ENCODE measurements around the gene CDKL1.

CDKL1 gene

DNA sequence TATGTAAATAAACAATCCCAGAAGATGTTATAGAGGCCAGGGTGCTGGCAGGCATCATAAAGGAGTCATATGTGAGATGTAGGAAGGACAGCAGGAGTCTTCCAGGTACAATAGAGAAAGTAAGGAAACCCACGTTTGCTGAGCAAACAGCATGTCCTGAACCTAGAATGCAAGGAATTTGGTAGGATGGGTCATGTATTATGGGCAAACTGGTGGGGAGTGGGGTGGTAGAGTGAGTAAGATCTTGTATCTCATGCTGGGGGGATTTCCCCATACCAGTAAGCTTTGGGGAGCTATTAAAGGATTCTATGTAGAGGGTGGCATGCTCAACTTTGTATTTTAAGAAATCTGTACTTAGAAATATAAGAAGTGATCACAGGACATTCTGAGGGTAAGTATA lies 41.0 kb downstream of the CDKL1 start:
- DNase-seq, result no peak

DNA sequence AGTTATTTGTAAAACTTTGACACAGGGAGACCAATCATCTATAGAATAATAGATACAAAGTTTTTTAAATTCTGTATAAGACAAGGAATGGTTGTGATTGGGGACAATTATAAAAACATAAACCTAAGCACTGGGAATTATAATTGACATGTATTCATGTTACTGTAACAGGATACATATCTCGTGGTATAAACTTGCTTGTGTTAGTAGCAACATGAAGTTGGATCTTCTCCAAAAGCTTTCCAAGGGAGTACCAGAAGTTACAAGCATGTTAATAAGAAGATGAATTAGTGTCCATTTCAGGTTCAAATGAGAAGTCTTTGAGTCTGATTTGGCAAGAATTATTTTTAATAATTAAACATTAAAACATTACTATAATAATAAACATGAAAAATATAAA lies 42.2 kb downstream of the CDKL1 start:
- DNase-seq, result no peak

DNA sequence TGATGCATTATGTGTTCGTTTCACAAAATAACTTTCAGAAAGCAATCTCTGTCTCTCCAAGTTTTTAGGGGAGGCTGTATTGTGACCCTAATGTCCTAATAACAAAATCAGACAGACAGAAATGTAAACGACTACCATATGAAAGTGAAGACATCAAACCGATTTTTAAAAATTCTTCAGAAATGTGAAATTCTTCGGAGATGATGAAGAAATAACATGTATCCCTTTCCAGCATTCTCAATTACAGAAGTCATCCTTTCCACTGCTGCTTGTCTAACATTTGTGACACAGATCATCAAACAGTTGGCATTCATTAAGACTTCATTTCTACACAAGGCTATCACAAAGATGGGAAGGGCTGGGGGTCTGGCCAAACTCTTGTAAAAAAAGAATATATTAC lies 43.6 kb downstream of the CDKL1 start:
- DNase-seq, result no peak

DNA sequence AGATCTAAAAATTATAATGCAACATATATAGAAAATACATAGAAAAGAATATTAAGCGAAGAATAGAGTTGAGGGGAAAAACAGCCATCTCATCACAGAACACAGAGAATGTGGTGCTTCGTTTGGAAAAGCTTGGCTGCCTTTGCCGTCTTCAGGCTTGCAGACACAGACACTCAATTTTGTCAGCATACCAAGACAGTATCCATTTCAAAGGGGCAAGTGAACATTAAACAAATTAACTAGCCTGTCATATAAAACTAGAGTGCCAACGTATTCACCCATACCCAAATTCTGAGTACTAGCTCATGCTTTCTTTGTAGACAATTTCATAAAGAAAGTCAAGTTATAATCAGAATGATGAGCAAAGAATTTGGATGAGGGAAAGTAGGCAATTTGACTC lies 44.1 kb downstream of the CDKL1 start:
- no peak for DNase-seq

DNA sequence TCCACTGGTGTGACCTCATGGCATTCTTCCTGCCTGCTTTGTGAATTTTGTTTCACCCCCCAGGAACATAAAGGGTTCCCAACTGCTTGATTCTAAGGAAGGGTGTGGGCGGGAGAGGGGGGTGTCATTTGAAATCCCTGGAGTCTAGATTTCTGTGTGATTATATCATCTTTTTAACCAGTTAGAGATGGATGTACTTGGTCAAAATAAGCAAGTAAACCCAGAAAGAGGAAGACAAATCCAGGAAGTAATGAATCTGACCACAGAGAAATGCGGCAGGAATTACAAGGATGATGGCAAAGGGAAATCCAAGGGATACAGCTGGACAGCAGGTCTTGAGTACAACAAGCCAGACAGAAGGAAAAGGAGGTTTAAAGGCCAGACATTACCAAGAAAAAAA lies 45.7 kb downstream of the CDKL1 start:
- no peak for DNase-seq

DNA sequence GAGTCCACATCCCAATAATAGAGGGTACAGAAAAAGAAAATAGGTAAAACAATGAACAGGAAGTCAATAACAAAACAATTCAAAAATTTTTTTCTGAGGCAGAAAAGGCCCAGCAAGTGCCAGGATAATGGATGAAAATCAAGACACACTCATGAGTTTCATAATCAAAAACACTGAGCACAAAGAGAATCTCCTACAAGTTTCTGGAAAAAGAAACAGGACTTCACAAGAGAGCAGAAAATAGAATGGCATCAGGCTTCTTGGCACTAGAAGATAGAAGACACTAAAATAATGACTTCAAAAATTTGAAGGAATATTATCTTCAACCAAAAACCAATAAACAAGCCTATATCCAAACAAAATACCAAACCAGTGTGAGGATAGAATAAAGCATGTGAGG lies 47.7 kb downstream of the CDKL1 start:
- no peak for DNase-seq

DNA sequence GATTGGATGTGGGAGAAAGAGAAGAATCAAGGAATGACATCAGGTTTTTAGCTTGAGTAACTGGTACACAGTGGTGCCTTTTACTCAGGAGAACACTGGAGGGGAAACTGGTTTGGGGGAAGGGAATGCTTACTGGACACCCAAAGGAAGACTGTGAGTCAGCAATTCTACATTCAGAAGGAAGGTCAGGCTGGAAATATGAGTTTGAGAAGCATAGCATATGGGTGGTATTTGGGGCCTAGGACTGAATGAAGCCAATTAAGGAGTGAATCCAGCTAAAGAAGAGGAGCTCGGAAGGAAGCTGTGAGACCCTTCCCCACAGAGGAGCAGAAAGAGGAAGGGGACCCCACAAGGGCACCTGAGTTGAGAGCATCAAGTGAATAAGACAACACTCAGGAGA lies 49.2 kb downstream of the CDKL1 start:
- no peak for DNase-seq

DNA sequence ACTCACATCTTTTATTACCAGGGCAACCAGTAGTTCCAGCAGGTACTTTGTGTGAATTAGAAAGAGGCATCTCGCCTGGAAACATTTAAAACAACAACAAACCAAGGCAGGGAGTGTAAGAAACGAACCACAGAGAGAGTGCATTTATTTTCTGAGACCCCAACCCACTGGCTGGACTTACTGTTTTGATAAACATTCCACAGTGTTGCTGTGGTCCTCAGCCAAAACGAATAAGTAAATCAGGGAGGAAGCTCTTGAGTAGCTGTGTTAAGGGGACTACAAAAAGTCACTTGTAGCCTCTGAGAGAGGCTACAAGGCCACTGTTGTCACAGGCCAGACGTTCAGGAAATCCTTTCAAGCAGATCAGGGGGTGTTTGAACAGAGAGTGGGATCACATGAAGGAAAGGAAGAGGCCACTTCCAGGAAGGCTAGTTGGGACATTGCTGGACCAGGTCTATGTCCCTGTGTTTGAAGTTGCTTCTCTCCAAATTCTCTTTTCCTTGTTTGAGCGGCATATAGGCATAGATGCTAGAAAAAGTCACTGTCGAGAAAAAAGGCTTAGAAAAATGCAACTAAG lies 50.7 kb downstream of the CDKL1 start:
- DNase-seq, result no peak

DNA sequence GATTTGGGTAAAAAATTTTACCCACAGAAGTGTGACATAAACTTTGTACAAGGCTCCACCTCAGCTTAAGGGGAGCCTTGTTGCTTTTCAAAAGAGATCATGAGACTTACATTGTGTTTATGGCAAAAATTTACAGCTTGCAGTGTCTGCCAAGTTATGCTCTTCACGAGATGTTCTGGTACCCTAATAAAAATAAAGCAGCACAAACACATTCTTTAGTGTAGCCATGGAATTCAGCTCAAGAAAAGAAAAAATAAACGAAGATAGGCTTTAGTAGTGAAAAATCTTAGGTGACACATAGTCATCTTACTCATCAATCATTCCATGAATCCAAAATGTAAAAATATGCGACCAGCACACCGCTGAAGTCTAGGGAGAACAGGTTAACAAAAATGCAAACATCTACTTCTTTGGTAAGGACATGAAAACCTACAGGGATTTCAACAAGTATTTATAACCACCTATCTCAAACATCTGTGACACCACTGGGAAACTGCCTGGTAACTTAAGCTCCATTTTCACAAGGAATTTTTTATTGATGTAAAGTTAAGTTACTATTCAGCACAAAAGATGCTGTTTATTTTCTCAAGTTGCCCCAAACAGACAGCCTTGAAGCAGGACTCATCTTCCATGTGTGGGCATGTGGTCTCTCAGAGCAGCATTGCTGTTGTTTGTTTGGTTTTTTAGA lies 51.7 kb downstream of the CDKL1 start:
- no peak for DNase-seq

DNA sequence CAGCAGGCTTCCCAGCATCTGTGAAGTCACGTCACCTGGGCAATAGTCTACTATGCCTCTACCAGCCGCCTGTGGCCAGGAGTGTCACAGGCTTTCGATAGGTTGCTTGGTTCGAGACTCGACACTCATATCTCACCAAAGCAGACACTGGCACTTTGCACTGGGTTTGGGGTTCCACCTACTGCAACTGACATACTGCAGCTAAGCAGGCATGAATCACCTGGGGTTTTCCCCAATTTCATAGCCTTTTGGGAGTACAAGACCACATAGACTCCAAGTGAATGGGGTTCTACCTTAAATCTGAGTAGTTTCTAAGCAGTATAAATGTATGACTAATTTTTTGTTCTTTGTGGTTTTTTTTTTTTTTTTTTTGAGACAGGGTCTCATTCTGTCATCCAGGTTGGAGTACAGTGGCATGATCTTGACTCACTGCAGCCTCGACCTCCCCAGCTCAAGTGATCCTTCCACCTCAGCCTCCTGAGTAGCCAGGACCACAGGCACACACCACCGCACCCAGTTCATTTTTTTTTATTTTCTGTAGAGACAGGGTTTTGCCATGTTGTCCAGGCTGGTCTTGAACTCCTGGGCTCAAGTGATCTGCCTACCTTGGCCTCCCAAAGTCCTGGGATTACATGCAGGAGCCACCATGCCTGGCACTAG lies 52.4 kb downstream of the CDKL1 start:
- no peak for DNase-seq

DNA sequence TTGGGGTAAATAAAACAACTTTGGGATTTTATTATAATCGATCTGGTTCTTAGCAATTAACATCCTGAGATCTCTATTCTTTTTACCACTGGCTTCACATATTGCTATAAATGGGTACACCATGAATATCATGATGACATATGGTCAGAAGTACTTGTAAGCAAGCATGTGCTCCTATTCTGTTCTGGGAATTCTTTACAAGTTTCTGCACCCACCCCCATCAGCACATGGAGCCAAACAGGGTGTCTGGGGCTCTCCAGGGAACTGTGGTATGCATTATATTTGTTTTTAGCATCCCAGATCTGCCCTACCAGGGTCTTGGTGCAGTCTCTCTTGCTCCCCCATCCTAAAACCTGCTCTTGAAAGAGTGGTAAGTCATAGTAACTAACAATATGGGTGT lies 53.2 kb downstream of the CDKL1 start:
- DNase-seq, result peak; percentile 12

DNA sequence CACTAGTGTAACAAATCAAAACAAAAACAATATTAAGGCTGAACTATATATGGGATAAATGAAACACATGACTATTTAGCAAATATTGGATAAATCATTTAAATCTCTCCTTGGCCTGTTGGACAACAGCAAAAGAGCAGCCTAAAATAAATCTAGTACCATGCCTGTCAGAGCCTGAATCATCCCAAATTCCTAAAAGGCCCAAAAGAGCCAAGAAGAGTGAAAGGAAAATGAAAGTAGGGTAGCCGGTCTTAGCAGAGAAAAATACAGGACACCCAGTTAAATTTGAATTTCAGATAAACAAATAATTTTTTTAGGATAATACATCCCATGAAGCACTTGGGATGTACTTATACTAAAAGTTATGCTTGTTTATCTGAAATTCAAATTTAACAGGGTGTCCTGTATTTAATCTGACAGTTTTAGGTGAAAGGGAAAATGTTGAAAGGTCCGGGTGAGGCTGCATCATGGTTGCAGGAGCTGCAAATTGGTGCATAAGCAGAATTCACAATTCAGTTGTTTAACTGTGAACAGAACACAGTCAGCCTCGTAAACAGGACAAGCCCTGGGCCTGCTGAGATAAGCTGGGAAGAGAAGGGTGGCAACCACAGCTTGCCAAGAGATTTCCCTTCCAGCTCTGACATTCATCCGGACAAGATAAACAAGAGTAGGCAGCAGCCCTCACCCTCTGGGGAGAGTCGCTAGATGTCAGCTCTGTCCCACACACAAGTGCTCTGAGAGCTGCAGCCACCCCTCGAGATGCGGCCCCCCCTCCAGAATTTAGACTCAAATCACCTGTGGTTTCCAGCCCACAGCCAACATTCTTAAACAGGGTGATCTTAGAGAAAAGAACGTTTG lies 54.2 kb downstream of the CDKL1 start:
- peak; percentile 91 for DNase-seq

DNA sequence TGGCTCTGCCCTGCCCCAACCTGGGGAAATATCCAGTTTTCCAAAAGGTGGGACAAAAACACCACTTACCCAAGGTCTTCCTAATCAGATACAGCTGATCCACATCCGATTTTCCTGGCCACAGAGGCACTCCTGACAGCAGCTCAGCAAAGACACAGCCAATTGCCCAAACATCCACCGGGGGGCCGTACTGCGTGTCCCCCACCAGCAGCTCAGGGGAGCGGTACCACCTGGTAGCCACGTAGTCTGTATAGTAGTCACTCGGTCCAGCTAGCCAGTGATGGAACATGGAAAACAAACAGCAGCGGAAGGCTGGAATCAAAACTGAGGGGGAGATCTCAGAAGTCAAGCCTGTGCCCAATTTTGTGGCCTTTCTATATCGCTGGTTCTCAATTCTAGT lies 55.7 kb downstream of the CDKL1 start:
- no peak for DNase-seq

DNA sequence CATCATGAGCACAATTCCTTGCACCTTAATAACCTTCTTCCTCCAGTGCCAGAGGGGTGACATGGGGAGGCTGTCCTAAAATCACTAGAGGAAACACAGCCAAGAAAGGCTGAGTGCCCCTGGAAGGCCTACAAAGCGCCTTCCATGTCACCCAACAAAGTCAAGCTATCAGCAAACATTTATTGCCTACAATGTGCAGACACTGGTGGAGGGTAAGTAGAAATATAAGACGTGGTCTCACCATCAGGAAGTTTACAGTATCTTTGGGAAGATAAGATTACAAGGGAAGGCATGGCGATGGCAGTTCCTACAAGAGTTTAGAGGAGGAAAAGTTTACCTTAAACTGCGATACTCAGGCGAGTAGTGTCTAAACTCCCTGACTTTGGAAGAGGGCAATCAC lies 56.6 kb downstream of the CDKL1 start:
- DNase-seq, result no peak

DNA sequence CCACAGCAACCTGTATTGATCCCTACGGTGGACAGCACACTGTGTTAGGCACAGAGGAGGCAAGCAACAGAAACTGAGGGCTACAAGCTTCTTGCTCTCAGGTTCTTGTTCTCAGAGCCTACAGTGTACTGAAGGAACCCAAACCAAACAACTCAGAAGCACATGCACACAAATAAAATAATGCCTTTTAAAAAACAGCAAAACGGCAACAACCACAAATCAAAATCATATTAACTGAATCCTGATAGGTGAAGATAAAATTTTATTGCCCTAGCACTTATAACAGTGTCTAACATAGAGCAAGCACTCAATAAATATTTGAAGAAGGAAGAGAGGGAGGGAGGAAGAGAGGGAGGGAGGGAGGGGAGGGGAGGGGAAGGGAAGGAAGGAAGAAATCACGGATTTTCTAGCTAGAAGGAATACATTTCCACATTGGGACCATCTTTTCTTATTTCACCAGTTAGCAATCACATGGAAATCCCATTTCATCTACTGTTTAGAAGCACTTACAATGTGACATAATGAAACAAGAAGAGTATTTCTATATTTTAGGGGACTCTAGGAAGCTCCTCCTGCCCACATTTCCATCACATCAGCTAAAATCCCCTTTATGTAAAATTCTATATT lies 57.4 kb downstream of the CDKL1 start:
- no peak for DNase-seq

DNA sequence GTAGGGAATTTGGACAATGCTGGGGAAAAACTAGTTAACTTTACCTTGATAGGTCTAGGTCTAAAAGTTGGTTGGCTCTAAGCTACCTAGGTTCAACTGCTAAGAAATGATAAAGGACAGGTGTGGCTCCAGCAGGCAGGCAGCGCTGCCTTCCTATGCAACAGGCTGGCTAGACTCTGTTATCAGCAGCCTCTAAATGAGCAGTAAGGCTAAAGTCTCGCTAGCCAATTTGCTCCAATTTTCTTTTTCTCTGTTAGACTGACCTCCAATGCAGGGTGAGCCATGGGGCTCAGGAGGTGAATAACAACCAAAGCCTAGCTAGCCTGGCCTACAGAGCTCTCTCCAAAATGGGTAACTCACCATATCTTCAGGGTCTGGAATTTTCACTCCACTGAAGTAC lies 58.1 kb downstream of the CDKL1 start:
- no peak for DNase-seq

DNA sequence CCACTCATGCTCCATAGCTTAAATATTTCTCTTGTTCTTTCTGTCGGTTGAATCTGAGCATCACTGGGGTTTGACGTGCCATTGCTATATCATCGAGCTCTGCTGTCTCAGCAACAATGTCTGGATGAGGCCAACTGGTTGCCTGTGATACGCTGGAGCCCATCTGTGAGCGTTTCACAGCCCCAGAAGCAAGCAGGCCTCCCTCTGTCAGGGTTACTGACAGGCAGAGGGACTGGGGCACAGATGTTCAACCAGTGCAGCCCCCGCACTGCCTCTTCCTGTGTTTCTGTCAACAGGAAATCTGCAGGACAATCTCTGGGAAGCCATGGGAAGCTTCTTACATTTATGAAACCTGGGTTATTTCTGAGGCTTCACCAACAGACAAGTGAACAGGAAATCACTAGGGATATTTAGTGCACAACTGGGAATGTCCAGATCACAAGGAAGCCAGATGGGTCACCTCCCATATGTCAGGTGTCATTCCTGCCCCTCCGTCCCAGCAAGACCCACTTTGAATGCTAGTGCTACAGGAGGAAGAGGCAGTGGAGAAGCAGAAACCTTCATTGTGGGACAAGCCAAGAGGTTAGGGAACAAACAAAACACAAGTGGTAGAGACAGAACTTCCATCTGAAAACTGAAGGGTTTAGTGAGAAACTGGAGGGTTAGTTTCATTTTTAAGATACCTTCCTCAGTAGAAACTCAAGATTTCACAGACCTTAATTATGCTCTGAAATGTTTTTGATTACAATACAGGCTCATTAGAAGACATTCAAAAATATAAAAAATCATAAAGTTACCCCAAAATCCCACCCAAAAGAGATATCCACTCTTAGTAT lies 60.5 kb downstream of the CDKL1 start:
- DNase-seq, result peak; percentile 97

DNA sequence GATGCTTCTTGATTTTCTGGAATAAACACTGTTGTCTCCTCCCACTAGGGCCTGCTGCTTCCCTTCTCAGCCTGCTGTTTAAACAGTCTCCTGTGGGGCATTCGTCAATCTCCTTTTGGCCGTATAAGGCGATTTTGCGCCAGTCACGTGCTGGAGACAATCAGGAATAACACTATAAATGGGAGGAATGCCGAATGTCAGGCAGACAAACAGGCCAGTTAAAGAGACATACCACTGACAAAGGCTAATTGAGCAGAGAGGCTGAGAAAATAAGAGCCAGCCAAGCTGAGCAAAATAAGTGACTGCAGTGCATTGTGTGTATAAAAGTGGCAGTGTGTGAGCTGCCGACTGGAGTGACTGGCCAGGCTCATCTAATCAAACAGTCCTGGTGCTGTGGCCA lies 61.3 kb downstream of the CDKL1 start:
- peak; percentile 98 for DNase-seq

DNA sequence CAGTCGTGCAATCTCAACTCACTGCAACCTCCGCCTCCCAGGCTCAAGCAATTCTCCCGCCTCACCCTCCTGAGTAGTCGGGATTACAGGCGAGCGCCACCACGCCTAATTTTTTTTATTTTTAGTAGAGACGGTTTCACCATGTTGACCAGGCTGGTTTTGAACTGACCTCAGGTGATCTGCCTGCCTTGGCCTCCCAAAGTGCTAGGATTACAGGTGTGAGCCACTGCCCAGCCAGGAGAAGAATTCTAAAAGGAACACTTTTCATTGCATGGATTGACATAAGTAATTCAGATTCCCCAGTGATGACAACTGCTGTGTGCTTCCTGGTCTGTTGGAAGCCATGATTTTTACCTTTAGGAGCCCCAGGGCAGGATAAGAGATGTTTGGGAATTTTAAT lies 62.5 kb downstream of the CDKL1 start:
- no peak for DNase-seq

DNA sequence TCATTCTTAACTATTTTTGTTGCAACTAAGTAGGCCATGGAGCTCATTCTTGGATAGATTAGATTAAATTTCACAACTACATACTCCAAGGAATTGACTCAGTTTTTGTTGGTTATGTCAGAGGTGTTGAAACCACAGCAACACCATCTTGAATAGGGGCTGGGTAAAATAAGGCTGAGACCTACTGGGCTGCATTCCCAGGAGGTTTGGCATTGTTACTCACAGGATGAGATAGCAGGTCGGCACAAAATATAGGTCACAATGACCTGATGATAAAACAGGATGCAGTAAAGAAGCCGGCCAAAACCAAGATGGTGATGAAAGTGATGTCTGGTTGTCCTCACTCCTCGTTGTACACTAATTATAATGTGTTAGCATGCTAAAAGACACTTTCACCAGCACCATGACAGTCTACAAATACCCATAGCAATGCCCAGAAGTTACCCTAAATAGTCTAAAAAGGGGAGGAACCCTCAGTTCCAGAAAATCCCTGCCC lies 63.6 kb downstream of the CDKL1 start:
- DNase-seq, result no peak

DNA sequence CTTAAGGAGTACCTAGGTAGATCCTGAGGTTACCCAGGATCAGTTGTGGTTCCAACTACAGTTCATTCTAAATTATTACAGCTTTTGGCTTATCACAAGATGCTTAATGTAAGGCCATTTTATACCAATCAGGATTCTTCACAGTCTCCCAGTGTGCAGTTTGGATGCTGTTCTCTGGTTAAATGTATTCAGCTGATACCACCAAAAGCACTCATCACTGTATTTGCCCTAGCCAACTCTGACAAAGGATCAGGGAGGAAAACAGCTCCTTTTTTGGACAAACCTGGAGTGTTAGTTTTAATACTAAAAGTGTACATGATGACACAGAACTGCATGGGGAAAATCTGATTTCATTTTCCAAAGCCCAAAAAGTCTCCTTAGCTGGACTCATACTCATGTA lies 65.1 kb downstream of the CDKL1 start:
- DNase-seq, result no peak

DNA sequence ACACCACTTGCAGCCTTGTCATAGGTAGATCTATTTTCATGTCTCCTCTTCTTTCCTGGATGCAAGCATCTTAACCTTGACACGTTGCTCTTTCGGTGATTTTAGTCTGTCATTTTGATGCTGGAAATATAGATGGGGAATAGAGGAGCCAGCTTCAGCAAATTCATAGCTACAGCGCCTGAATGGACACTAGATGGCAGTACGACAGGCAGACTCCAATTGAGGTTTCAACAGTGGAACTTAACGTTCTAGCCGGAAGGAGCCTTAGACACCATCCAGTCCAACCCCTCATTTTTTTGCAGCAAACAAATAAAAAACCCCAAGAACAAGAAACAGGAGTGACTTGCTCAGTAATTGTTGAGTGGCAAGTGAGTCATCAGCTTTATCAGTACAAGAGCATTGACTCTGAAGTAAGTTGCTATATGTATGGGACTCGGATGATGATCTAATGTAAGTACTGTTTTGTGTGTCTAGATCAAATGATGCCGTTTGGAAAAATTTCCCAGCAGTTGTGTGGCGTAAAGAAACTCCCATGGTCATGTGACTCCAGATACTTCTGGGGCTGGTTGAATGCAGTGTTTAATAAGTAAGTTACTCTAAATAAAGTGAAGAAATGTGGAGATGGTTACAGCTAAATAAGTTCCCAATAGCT lies 75.5 kb downstream of the CDKL1 start:
- DNase-seq, result peak; percentile 95

Data from NCI-H1694 treated with DMSO at 0.1 percent for 48 hours (cell line).